Activated CD4-positive, alpha-beta T cell treated with anti-CD3 and anti-CD28 coated beads, Interleukin-2, amount 50 U/mL, for 24 hours (primary cell): ENCODE measurements around the gene UBE2F.
"Not testable (repeated sequence)": the region's sequence is repeated elsewhere in the genome, so short reads cannot be mapped to it uniquely, and the experiment has no call there.

Experiments
- DNase-seq, 2 donors: peaks; one replicate each; pipeline ENCODE4 v3.0.0-alpha.2; 2020; ENCODE audit warnings: low read depth in 1 of 2, low spot score in 1 of 2

The UBE2F gene

DNA sequence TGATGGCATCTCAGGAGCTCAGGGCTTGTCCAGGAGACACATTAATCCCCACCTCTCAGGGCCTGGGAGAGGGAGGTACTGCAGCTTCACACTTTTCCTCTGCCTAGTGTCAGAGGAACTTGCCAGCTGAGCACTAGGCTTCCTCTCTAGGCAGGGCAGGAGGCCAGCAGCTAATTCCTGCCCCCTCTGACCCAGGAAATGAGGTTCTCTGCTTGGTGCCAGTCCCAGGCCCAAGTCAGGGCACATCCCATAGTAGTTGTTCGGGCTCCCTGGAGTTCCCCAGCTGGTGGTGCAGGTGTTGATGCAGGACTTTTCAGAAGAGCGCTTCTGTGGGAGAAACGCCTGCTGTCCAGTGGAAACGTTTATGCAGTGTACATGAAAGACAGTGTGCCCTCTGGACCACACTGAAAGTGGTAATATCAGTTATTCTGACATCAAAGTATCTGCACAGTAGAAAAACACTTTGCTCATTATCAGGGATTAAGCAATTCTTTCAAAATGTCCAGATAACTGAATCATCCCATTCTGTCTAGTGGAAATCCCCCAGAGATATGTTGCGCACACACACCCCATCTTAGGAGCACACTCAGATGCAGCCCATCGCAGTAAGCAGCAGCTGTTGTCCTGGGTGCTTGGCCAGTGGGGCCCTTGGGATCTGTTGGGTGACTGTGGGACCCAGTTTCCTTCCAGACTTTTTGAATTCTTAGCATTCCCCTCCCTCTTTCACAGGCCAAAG, 76.2 kb downstream of the UBE2F start:
- DNase-seq = no peak

- DNase-seq = no peak
These were observed 77.0 kb downstream of the UBE2F start for GRCh38 chr2:238043851-238044250.

DNA sequence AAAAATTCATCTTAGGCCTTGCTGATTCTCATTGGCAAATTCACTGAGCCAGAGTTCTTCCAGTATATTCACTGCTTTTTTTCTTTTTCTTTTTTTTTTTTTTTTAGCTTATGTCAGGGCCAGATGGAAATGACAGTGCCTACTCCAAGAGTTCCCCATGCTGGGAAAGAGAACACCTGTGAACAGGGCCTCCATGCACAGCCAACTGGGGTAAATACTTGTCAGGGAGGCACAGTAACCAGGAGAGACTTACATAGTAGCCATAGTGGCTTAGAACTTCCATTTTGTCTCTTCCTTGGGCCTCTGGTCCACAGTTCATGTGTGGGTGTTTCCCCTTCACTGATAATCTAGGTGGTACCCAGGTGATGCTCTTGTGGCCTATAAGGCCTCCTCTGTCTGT, 78.8 kb downstream of the UBE2F start:
- DNase-seq = no peak

GRCh38 chr2:238046725-238047270, 80.0 kb downstream of the UBE2F start:
- no peak for DNase-seq

DNA sequence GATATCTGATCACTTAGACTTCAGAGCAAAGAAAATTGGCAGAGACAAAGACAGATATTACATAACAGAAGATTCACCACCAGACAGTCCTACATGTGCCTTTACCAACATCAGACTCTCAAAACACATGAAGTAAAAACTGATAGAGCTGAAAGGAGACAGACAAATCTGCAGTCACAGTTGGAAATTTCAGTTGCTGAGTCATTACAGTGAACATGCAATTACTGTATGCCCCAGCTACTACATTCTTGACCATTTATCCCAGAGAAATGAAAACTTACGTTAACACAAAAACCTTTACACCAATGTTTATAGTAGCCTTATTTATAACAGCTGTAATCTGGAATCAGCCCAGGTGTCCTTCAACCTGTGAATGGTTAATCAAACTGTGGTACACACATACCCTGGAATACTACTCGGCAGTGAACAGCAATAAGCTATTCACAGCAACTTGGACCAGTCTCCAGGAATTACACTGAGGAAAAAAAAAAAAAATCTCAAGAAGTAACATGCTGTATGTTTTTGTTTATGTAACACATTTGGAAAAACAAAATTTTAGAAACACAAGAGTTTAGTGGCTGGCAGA, 86.5 kb downstream of the UBE2F start:
- no peak for DNase-seq

DNA sequence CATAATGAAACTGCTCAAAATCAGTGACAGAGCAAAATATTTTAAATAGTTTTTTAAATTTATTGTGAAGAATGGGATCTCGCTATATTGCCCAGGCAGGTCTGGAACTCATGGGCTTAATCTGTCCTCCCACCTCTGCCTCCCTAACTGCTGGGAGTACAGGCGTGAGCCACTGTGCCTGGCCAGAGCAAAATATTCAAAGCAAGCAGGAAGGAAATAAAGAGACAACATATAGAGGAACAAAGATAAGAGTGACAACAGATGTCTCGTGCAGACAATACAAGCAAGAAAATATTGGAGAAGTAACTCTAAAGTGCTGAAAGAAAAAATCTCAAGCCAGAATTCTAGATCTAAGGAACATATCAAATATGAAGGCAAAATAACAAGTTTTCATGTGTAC, 89.0 kb downstream of the UBE2F start:
- no peak for DNase-seq

DNA sequence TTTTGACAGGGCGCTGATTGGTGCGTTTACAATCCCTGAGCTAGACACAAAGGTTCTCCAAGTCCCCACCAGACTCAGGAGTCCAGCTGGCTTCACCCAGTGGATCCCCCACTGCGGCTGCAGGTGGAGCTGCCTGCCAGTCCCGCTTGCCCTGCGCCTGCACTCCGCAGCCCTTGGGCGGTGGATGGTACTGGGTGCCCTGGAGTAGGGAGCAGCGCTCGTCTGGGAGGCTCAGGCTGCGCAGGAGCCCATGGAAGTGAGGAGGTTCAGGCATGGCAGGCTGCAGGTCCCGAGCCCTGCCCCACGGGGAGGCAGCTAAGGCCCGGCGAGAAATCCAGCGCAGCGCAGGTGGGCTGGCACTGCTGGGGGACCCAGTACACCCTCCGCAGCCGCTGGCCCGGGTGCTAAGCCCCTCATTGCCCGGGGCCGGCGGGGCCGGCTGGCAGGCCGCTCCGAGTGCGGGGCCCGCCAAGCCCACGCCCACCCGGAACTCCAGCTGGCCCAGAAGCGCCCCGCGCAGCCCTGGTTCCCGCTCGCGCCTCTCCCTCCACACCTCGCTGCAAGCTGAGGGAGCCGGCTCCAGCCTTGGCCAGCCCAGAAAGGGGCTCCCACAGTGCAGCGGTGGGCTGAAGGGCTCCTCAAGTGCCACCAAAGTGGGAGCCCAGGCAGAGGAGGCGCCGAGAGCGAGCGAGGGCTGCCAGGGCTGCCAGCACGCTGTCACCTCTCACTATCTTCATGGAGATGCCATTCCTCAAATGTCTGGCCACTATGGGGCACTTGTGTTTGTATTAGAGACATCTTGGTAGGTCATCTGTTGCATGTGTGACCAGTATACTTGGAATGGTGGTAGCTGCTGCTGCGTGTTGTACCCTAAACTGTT, 91.1 kb downstream of the UBE2F start:
- DNase-seq = not testable (repeated sequence)

DNA sequence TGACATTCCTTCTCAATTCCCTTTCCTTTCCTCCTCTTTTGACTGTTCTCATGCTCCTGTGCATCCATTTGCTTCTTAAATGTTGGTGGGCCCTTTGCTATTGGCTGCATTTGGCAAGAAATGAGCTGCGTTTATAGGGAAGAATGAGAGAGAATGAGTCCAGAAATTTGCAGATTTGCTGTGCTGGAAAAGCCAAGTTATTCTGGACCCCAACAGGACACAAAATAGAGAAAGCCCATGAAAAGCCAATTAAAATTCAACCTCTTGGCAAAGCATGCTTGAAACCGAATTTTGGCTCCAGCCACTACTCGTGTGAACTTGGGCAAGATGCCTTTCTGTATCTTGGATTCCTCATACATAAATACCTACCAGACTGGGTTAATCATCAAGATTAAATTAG, 92.7 kb downstream of the UBE2F start:
- DNase-seq = no peak

- no peak for DNase-seq
These were observed 93.3 kb downstream of the UBE2F start for GRCh38 chr2:238060096-238060541.

GRCh38 chr2:238060542-238061314, 93.9 kb downstream of the UBE2F start, which contains the start of gene SCLY:
Gene SCLY (plus strand): TSS chr2:238061001. CDS start chr2:238061055, 54 bp downstream.
- peak; percentile 89 to 93 for DNase-seq

- peak in 1 of 2 donors; percentile 8 for DNase-seq
These were observed 94.7 kb downstream of the UBE2F start for GRCh38 chr2:238061315-238062202.

- DNase-seq = no peak
These were observed 96.8 kb downstream of the UBE2F start for GRCh38 chr2:238063414-238064189.

GRCh38 chr2:238064376-238064775, 97.6 kb downstream of the UBE2F start:
- no peak for DNase-seq

- DNase-seq = no peak
These were observed 98.4 kb downstream of the UBE2F start for GRCh38 chr2:238065071-238065846.

DNA sequence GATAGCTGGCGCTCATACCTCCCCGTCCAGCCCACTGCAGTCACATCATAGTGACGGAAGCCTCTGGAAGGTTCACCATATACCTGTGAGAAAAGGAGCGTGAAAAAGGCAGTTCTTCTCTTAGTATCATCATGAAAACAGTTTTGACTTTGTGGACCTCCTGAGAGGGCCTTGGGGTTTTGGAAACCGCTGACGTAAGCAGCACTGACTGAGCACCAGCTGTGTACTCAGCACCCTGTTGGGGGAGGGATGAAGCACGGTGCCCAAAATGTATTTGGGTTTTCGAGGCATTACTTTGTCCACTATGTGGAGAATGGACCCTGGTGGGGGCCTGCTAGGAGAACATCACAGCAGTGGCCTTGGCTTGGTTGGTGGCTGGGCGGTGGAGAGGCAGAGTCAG, 99.4 kb downstream of the UBE2F start:
- DNase-seq = no peak

GRCh38 chr2:238066718-238067117, 99.9 kb downstream of the UBE2F start:
- peak in 1 of 2 donors; percentile 35 for DNase-seq

- DNase-seq = no peak
These were observed 101.1 kb downstream of the UBE2F start for GRCh38 chr2:238067939-238068338.

GRCh38 chr2:238069021-238069709, 102.4 kb downstream of the UBE2F start:
- no peak for DNase-seq
